ENCODE results near the gene MYBL2.

DNA sequence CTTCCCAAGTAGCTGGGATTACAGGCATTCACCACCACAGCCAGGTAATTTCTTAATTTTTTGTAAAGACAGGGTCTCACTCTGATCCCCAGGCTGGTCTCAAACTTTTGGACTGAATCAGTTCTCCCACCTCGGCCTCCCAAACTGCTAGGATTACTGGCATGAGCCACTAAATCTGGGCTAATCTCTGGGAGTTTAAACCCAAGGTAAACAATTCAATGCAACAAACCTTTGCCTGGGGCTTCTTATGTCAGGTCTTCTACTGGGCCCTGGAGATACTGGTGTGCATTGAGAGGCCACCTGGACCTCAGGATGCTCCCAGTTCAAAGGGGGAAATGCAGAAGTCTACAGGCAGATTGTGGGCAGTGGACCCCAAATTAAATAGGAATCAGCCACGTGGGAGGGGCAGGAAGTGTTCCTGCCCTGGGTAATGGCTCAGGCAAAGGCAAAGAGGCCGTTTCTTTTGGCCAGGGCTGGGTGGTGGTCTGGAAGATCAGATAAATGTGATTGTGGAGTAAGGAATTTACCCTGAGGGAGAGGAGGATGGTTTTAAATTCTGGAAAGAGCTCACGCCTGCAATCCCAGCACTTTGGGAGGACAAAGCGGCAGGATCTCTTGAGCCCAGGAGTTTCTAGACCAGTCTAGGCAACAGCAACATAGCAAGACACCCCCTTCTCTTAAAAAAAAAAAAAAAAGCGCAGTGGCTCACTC lies 1.3 kb upstream of the MYBL2 start:
- TF ChIP-seq, protein P1, sequence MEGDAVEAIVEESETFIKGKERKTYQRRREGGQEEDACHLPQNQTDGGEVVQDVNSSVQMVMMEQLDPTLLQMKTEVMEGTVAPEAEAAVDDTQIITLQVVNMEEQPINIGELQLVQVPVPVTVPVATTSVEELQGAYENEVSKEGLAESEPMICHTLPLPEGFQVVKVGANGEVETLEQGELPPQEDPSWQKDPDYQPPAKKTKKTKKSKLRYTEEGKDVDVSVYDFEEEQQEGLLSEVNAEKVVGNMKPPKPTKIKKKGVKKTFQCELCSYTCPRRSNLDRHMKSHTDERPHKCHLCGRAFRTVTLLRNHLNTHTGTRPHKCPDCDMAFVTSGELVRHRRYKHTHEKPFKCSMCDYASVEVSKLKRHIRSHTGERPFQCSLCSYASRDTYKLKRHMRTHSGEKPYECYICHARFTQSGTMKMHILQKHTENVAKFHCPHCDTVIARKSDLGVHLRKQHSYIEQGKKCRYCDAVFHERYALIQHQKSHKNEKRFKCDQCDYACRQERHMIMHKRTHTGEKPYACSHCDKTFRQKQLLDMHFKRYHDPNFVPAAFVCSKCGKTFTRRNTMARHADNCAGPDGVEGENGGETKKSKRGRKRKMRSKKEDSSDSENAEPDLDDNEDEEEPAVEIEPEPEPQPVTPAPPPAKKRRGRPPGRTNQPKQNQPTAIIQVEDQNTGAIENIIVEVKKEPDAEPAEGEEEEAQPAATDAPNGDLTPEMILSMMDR (IDR thresholded peaks at IDR 0.05 in 8 of 11, conservative IDR thresholded peaks at IDR 0.05 in 3 of 11) = no peak
- TF ChIP-seq POLR2A (IDR thresholded peaks at IDR 0.05) = no peak

Measured in spleen (tissue), 7 donors.